Neural progenitor cell (in vitro differentiated cells): Measurements from ENCODE around the gene SARM1. TPM values are rescaled to one million over a fixed set of nuclear protein-coding genes. Genes with fewer than 3 reads are reported as not detected.
A peak's percentile ranks its signal among the peaks of the same experiment; 100 is the strongest.

Source experiments
- DNase-seq: peaks from one replicate; pipeline ENCODE4 v3.0.0-alpha.2; 2016; ENCODE audit warnings: low spot score
- H2AFZ ChIP-seq: fragments of 200-600 bp; sonication (generic); replicated peaks from 2 replicates; pipeline ENCODE4 v1.6.1; 2016; ENCODE audit warnings: antibody characterized with exemption
- H3F3A ChIP-seq: fragments of 200-600 bp; sonication (generic); 2 replicates; pipeline ENCODE4 v1.6.1; 2016; ENCODE audit warnings: antibody characterized with exemption, low read depth
- H3K27ac ChIP-seq: fragments of 200-600 bp; sonication (generic); 2 replicates; pipeline ENCODE4 v1.5.1; 2016; ENCODE audit warnings: mild to moderate bottlenecking
- H3K27me3 ChIP-seq: fragments of 200-600 bp; sonication (generic); 2 replicates; pipeline ENCODE4 v1.6.1; 2016; ENCODE audit warnings: mild to moderate bottlenecking, moderate library complexity
- H3K36me3 ChIP-seq: fragments of 200-600 bp; sonication (generic); 2 replicates; pipeline ENCODE4 v1.5.1; 2016
- H3K4me1 ChIP-seq: fragments of 200-600 bp; sonication (generic); 2 replicates; pipeline ENCODE4 v1.6.1; 2016; ENCODE audit warnings: mixed run types
- H3K4me2 ChIP-seq: fragments of 200-600 bp; sonication (generic); 2 replicates; pipeline ENCODE4 v1.6.1; 2016
- H3K4me3 ChIP-seq: fragments of 200-600 bp; sonication (generic); 2 replicates; pipeline ENCODE4 v1.5.1; 2016
- H3K79me2 ChIP-seq: fragments of 200-600 bp; sonication (generic); 2 replicates; pipeline ENCODE4 v1.6.1; 2016; ENCODE audit warnings: low read depth
- H3K9ac ChIP-seq: fragments of 200-600 bp; sonication (generic); 2 replicates; pipeline ENCODE4 v1.6.1; 2016
- H3K9me3 ChIP-seq: fragments of 200-600 bp; sonication (generic); 2 replicates; pipeline ENCODE4 v1.5.1; 2016; ENCODE audit warnings: low read depth
- H4K20me1 ChIP-seq: fragments of 200-600 bp; sonication (generic); 2 replicates; pipeline ENCODE4 v1.6.1; 2016; ENCODE audit warnings: low read depth
- H3K27ac Mint-ChIP-seq: 3 replicates; pipeline ENCODE4 v1.8.0; 2021; ENCODE audit warnings: mixed read lengths
- H3K27me3 Mint-ChIP-seq: 2 replicates; pipeline ENCODE4 v1.8.0; 2022; ENCODE audit warnings: low read depth, mild to moderate bottlenecking, inconsistent platforms, moderate library complexity, mixed read lengths; ENCODE audit not compliant: insufficient read depth
- H3K36me3 Mint-ChIP-seq: 3 replicates; pipeline ENCODE4 v1.8.0; 2021; ENCODE audit warnings: mixed read lengths
- H3K4me1 Mint-ChIP-seq: 3 replicates; pipeline ENCODE4 v1.8.0; 2021; ENCODE audit warnings: mixed read lengths
- H3K4me3 Mint-ChIP-seq: 3 replicates; pipeline ENCODE4 v1.8.0; 2021; ENCODE audit warnings: mild to moderate bottlenecking, moderate library complexity, mixed read lengths
- H3K9me3 Mint-ChIP-seq: 3 replicates; pipeline ENCODE4 v1.8.0; 2020; ENCODE audit warnings: mixed read lengths
- EZH2 ChIP-seq: fragments of 200-600 bp; sonication (generic); IDR thresholded peaks from 2 replicates; pipeline ENCODE4 v1.6.1; 2017; ENCODE audit warnings: antibody characterized with exemption, mild to moderate bottlenecking, moderate library complexity
- EZH2phosphoT487 ChIP-seq: fragments of 200-600 bp; sonication (generic); IDR thresholded peaks from 2 replicates; pipeline ENCODE4 v1.6.1; 2017; ENCODE audit warnings: antibody characterized with exemption
- total RNA-seq: library from RNA; depleted of rRNA; stranded (reverse); fragments of >200 nt; gene quantifications from 2 replicates; pipeline ENCODE4 v1.2.3, GENCODE V29; 2015; ENCODE audit warnings: low replicate concordance
- TF ChIP-seq, protein P1 (sequence below): fragments of 200-600 bp; sonication (generic); IDR thresholded peaks from 2 replicates; pipeline ENCODE4 v1.5.1; 2017; ENCODE audit warnings: antibody characterized with exemption, mild to moderate bottlenecking

The SARM1 gene
- total RNA-seq, 1 donor from 2014 or later: 3.1 TPM

DNA sequence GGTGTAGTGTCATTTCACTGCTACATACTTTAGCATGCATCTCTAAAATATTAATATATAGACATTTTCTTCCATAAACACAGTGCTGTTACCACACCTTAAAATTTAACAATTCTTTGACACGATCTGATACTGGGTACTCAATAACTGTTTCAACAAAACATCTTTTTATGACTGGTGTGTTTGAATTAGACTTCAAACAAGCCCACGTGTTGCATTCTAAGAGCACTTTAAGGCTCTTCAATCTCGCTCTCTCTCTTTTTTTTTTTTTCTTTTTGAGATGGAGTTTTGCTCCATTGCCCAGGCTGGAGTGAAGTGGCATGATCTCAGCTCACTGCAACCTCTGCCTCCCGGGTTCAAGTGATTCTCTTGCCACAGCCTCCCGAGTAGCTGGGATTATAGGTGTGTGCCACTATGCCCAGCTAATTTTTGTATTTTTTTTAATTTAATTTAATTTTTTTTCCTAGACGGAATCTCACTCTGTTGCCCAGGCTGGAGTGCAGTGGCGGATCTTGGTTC lies 50.4 kb downstream of the SARM1 start:
- Mint-ChIP-seq H3K4me3 (no peak overlapping the region), H3K36me3 (no peaks in the 10 kb centered on the region), H3K27ac (no peak overlapping the region), H3K4me1 (peaks cover 10% of the 10 kb centered on the region), H3K27me3 (no peaks in the 10 kb centered on the region), H3K9me3 (no peaks in the 10 kb centered on the region)
- Histone ChIP-seq H3K4me1 (no peaks in the 10 kb centered on the region), H3K27ac (no peak overlapping the region), H2AFZ (no peak overlapping the region), H3K9me3 (no peaks in the 10 kb centered on the region), H3K27me3 (peaks cover 29% of the 10 kb centered on the region), H3K4me2 (no peak overlapping the region), H3F3A (no peaks in the 10 kb centered on the region), H4K20me1 (no peaks in the 10 kb centered on the region), H3K36me3 (no peaks in the 10 kb centered on the region), H3K79me2 (no peaks in the 10 kb centered on the region), H3K9ac (no peak overlapping the region), H3K4me3 (no peak overlapping the region)
- TF ChIP-seq EZH2 (no peak), EZH2phosphoT487 (no peak)
- TF ChIP-seq, protein P1, sequence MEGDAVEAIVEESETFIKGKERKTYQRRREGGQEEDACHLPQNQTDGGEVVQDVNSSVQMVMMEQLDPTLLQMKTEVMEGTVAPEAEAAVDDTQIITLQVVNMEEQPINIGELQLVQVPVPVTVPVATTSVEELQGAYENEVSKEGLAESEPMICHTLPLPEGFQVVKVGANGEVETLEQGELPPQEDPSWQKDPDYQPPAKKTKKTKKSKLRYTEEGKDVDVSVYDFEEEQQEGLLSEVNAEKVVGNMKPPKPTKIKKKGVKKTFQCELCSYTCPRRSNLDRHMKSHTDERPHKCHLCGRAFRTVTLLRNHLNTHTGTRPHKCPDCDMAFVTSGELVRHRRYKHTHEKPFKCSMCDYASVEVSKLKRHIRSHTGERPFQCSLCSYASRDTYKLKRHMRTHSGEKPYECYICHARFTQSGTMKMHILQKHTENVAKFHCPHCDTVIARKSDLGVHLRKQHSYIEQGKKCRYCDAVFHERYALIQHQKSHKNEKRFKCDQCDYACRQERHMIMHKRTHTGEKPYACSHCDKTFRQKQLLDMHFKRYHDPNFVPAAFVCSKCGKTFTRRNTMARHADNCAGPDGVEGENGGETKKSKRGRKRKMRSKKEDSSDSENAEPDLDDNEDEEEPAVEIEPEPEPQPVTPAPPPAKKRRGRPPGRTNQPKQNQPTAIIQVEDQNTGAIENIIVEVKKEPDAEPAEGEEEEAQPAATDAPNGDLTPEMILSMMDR: no peak
- DNase-seq: no peak

- Histone ChIP-seq H3K36me3 (no peaks in the 10 kb centered on the region), H3F3A (no peaks in the 10 kb centered on the region), H2AFZ (no peak overlapping the region), H4K20me1 (no peaks in the 10 kb centered on the region), H3K4me1 (no peaks in the 10 kb centered on the region), H3K9me3 (no peaks in the 10 kb centered on the region), H3K4me2 (no peak overlapping the region), H3K4me3 (no peak overlapping the region), H3K27me3 (peaks cover 3% of the 10 kb centered on the region), H3K27ac (no peak overlapping the region), H3K79me2 (no peaks in the 10 kb centered on the region), H3K9ac (no peak overlapping the region)
- TF ChIP-seq EZH2 (no peak), EZH2phosphoT487 (no peak)
- TF ChIP-seq, protein P1: no peak
- no peaks in the 10 kb centered on the region for H3K9me3 Mint-ChIP-seq
- no peak overlapping the region for H3K27ac Mint-ChIP-seq
- H3K36me3 Mint-ChIP-seq: no peaks in the 10 kb centered on the region
- H3K4me3 Mint-ChIP-seq: no peak overlapping the region
- peaks cover 10% of the 10 kb centered on the region for H3K4me1 Mint-ChIP-seq
- no peak for DNase-seq
- no peaks in the 10 kb centered on the region for H3K27me3 Mint-ChIP-seq
These were observed 53.7 kb downstream of the SARM1 start for GRCh38 chr17:28425206-28425605.

DNA sequence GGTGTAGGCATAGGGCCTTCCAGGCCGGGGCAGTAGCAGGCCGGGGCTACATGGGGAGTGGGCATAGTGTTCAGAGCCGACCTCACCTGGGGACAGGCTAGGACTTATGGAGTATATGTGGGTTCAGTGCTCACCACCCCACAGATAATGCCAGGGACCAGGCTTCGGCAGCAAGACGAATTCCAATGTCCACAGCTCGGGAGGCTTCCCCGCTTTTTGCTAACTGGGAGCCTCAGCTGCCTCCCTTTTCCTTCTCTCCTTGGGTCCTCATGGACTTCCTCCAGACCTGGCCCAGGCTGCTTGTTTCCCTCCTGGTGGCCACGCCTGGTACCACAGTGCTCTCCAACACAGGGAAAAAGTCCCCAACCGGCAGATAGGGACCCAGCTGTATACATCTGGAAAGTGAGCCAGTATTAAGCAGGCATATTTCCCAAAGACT lies 54.6 kb downstream of the SARM1 start:
- H3K27ac Mint-ChIP-seq: no peak overlapping the region
- Histone ChIP-seq H3K9ac (no peak overlapping the region), H3K9me3 (no peaks in the 10 kb centered on the region), H3K4me3 (no peak overlapping the region), H3K4me2 (no peak overlapping the region), H3K36me3 (no peaks in the 10 kb centered on the region), H3K79me2 (no peaks in the 10 kb centered on the region), H3K27ac (no peak overlapping the region), H3K4me1 (no peaks in the 10 kb centered on the region), H4K20me1 (no peaks in the 10 kb centered on the region), H3F3A (no peaks in the 10 kb centered on the region), H3K27me3 (no peaks in the 10 kb centered on the region), H2AFZ (no peak overlapping the region)
- H3K9me3 Mint-ChIP-seq: no peaks in the 10 kb centered on the region
- DNase-seq: peak; percentile 54
- TF ChIP-seq EZH2phosphoT487 (no peak), EZH2 (no peak)
- TF ChIP-seq, protein P1: peak; percentile 57
- no peaks in the 10 kb centered on the region for H3K36me3 Mint-ChIP-seq
- no peaks in the 10 kb centered on the region for H3K27me3 Mint-ChIP-seq
- H3K4me1 Mint-ChIP-seq: peaks cover 10% of the 10 kb centered on the region
- H3K4me3 Mint-ChIP-seq: no peak overlapping the region
